GM21717 (cell line): ENCODE results near the gene ACOT13.
A peak's percentile ranks its signal among the peaks of the same experiment; 100 is the strongest.
"Not testable (repeated sequence)": the region's sequence is repeated elsewhere in the genome, so short reads cannot be mapped to it uniquely, and the experiment has no call there.

ENCODE experiments used
- ATAC-seq: cut with Tn5 transposase; IDR thresholded peaks from one replicate; pipeline ENCODE4 v1.9.1; 2021; ENCODE audit warnings: mild to moderate bottlenecking, moderate library complexity; ENCODE audit not compliant: unreplicated experiment

Gene ACOT13

DNA sequence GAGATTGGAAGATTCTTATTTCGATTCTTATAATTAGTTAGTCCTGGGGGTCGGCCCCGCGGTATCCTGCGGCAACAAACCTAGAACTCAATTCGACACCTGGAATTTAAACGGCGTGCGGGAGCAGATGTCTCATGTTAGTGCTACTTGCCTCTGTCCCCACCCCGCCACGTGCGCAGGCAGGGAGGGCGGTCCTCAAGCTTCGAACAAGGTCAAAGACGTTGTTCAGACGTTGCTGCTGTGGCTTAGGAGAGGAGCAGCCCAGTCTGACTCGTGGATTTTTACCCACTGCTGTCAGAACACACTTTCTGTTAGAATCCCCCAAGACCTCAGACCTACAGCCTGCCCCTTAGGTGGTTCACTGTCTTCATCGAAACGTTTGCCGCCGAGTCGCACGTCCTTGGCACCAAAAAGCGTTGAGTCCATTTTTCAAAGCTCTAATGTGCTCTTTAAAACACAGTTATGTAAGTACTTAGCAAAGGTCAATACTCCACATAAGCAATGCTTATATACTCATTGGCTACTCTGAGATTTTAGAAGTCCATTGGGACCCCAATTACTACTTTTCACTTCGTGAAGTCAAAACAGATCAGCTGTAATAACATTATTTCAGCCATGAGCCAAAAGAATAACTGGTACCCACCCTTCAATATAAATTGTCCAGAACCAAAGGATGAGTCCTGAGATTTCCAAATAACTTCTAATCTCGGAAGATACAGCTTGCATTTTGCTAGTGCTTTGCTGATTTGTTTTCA, 54.8 kb downstream of the ACOT13 start:
- ATAC-seq = peak; percentile 47

GRCh38 chr6:24723270-24723669, 56.4 kb downstream of the ACOT13 start:
- no peak for ATAC-seq

DNA sequence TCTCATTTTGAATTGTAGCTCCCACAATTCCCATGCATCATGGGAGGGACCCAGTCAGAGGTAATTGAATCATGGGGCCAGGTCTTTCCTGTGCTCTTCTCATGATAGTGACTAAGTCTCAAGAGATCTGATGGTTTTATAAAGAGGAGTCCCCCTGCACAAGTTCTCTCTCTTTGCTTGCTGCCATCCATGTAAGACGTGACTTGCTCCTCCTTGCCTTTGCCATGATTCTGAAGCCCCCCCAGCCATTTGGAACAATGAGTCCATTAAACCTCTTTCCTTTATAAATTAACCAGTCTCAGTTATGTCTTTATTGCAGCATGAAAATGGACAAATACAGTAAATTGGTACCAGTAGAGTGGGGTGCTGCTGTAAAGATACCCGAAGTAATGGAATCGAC, 63.8 kb downstream of the ACOT13 start:
- ATAC-seq = not testable (repeated sequence)

DNA sequence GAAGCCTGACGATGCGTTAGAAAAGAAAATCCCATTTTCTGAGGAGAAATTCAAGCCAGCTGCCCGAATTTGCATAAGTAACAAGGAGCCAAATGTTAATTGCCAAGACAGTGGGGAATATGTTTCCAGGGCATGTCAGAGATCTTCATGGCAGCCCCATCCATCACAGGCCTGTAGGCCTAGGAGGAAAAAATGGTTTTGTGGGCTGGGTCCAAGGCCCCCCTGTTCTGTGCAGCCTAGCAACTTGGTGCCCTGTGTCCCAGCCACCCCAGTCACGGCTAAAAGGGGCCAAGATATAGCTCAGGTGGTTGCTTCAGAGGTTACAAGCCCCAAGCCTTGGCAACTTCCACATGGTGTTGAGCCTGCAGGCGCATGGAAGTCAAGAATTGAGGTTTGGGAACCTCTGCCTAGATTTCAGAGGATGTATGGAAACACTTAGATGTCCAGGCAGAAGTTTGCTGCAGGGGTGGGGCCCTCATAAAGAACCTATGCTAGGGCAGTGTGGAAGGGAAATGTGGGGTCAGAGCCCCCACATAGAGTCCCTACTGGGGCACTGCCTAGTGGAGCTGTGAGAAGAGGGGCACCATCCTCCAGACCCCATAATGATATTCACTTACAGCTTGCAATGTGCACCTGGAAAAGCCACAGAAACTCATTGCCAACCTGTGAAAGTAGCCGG, 64.7 kb downstream of the ACOT13 start:
- ATAC-seq = not testable (repeated sequence)

GRCh38 chr6:24734166-24734565, 67.3 kb downstream of the ACOT13 start:
- no peak for ATAC-seq

DNA sequence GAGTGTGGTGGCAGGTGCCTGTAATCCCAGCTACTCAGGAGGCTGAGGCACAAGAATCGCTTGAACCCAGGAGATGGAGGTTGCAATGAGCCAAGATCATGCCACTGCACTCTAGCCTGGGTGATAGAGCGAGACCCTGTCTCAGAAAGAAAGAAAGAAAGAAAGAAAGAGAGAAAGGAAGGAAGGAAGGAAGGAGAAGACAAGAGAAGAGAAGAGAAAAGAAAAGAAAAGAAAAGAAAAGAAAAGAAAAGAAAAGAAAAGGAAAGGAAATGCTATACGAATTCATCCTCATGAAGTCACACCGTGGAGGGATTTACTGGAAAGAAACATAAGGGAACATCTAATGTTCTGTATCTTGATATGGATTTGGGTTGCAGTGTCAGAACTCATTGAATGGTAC, 67.8 kb downstream of the ACOT13 start:
- ATAC-seq = not testable (repeated sequence)

DNA sequence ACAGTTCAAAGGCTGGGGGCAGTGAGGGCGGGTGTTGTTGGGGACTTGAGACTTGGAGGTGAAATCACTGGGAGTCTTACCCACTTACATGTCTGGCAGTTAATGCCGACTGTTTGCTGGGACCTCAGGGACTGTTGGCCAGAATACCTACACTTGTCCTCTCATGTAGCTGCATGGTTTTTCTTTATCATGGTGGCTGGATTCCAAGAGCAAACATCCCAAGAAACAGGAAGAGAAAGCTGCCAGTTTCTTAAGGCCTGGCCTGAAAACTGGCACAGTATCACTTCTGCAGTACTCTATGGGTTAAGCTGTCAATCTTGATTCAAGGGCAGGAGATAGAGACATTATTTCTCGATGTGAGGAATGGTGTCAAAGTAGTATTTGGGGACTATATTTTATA, 71.9 kb downstream of the ACOT13 start:
- ATAC-seq = no peak

DNA sequence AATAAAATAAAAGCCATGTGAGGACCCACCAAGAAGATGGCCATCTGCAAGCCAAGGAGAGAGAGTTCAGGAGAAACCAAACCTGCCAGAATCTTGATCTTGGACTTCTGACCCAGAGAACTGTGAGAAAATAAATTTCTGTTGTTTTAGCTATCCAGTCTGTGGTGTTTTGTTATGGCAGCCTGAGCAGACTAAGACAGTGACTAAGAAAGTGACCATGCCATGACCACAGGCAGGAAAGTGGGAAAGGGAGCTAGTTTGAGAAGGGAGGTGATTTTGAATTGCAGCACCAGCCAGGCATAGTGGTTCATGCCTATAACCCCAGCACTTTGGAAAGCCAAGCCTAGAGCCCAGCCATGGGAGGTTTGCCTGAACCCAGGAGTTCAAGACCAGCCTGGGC, 74.0 kb downstream of the ACOT13 start:
- ATAC-seq = no peak

DNA sequence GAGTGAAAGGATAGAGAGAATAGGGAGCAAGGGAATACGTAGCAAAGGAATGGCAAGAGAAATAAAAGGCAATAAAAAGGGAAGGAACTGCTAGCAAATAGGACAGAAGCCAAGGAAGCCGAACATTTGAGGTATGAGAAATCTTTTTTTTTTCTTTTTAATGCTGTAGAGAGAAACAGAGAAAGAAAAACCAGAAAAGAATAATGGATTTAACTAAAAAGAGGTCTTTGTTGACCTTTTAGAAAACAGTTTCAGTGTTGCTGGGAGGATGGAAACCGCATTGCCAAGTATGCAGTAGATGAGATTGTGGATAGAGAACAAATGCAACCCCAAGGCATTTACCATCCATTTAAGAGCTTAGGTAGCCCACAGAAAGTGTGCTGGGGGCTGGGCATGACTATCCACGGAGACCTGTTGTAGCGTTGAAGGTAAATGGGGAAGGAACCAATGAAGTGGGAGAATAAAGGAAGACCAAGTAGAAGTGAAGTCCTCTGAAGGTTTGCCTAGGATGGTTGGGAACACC, 75.4 kb downstream of the ACOT13 start:
- no peak for ATAC-seq

- peak; percentile 91 for ATAC-seq
These were observed 76.5 kb downstream of the ACOT13 start for GRCh38 chr6:24743265-24743943.

DNA sequence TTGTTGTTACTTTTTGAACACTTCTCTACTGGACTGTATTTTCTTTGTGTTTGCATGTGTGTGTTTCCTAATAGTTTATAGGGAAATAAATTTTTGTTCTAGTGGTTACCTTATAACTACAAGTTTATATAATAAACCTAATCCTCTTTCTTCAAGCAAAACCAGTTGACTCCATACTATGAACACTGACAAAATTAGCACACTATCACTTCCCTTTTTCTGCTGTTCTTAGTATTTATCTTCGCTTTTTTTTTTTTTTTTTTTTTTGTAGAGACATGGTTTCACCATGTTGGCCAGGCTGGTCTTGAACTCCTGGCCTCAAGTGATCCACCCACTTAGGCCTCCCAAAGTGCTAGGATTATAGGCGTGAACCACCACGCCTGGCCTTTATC, 77.1 kb downstream of the ACOT13 start:
- no peak for ATAC-seq

- no peak for ATAC-seq
These were observed 78.0 kb downstream of the ACOT13 start for GRCh38 chr6:24744911-24745310.

- no peak for ATAC-seq
These were observed 82.4 kb downstream of the ACOT13 start for GRCh38 chr6:24749297-24749696.

- ATAC-seq = not testable (repeated sequence)
These were observed 84.0 kb downstream of the ACOT13 start for GRCh38 chr6:24750878-24751277.

GRCh38 chr6:24752503-24752902, 85.6 kb downstream of the ACOT13 start:
- ATAC-seq = no peak

DNA sequence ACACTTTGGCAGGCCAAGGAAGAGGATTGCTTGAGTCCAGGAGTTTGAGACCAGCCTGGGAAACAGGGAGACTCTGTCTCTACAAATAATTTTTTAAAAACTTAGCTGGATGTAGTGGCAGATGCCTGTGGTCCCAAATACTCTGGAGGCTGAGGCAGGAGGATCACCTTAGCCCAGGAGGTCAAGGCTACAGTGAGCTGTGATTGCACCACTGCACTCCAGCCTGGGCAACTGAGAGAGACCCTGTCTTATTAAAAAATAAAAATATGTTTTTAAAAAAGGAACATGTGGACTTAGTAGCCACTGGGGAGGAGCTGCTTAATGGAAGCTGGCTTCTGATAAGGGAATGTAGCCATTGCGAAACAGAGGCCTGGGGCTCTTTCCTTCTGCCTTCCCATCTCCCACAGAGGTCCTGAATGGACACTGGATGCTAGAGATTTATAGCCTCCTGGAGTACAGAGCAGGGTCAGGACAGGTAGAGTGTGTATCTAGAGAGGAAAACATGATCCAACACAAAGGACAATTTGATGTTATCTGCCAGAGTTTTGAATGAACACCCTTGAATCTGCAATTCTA, 86.1 kb downstream of the ACOT13 start:
- ATAC-seq = no peak

- no peak for ATAC-seq
These were observed 86.7 kb downstream of the ACOT13 start for GRCh38 chr6:24753545-24753944.

- ATAC-seq = not testable (repeated sequence)
These were observed 87.5 kb downstream of the ACOT13 start for GRCh38 chr6:24754378-24754777.
